Measurements from ENCODE around the gene GPR34.
A peak's percentile ranks its signal among the peaks of the same experiment; 100 is the strongest.
"Not testable (repeated sequence)": the region's sequence is repeated elsewhere in the genome, so short reads cannot be mapped to it uniquely, and the experiment has no call there.

GPR34 gene

GRCh38 chrX:41688835-41689234 lies at the start of gene GPR34:
Gene GPR34 (plus strand): TSS chrX:41688973. CDS start chrX:41695634, 6,661 bp downstream.
- Histone ChIP-seq H3K4me1 (ENCODE audit: control insufficient read depth in 2 of 2, insufficient read depth in 2 of 2, low read length in 2 of 2) (no peaks in the 10 kb centered on the region), H3K27ac (ENCODE audit: low read depth in 2 of 2, low read length in 2 of 2) (peak within 1 kb of the TSS; percentile 11 to 13), H3K36me3 (ENCODE audit: control insufficient read depth in 2 of 2, insufficient read depth in 2 of 2, low read length in 2 of 2) (no peaks in the 10 kb centered on the region), H3K9ac (ENCODE audit: low read depth in 1 of 2, low read length in 2 of 2) (no peak within 1 kb of the TSS), H3K9me3 (ENCODE audit: control insufficient read depth in 2 of 2, low read length in 2 of 2) (no peaks in the 10 kb centered on the region), H3K27me3 (ENCODE audit: control insufficient read depth in 2 of 2, insufficient read depth in 2 of 2, low read length in 2 of 2) (peaks cover 0 to 4% of the 10 kb centered on the region in 2 donors), H3K4me3 (ENCODE audit: low read length in 2 of 2) (peak within 1 kb of the TSS in 1 of 2 donors; percentile 38)

GRCh38 chrX:41646201-41646600 lies 42.6 kb upstream of the GPR34 start:
- H3K27ac ChIP-seq (ENCODE audit: low read depth in 2 of 2, low read length in 2 of 2); H3K4me3 ChIP-seq (ENCODE audit: low read length in 2 of 2); H3K36me3 ChIP-seq (ENCODE audit: control insufficient read depth in 2 of 2, insufficient read depth in 2 of 2, low read length in 2 of 2); H3K4me1 ChIP-seq (ENCODE audit: control insufficient read depth in 2 of 2, insufficient read depth in 2 of 2, low read length in 2 of 2); H3K9ac ChIP-seq (ENCODE audit: low read depth in 1 of 2, low read length in 2 of 2); H3K9me3 ChIP-seq (ENCODE audit: control insufficient read depth in 2 of 2, low read length in 2 of 2); H3K27me3 ChIP-seq (ENCODE audit: control insufficient read depth in 2 of 2, insufficient read depth in 2 of 2, low read length in 2 of 2): not testable (repeated sequence)

DNA sequence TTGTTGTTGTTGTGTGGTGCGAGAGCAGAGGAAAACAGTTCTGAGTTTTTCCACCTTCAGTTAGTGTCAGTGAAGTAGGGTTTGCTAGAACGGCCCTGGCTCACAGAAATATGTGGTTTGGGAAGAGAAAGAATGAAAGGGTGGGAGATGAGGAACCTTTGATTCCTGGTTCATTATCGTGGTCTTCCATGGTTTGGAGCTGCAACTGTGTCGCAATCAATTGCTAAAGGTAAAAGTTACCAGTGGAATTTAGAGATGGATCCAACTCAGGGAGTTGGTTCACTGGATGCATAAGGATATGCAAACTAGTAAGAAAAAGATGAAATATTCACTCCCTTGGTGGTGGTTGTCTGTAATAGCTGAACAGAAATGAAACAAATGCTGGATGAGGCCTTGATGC lies 35.6 kb upstream of the GPR34 start:
- no peak overlapping the region for H3K9ac ChIP-seq (ENCODE audit: low read depth in 1 of 2, low read length in 2 of 2)
- no peaks in the 10 kb centered on the region for H3K4me1 ChIP-seq (ENCODE audit: control insufficient read depth in 2 of 2, insufficient read depth in 2 of 2, low read length in 2 of 2)
- peaks cover 10 to 11% of the 10 kb centered on the region in 2 donors for H3K36me3 ChIP-seq (ENCODE audit: control insufficient read depth in 2 of 2, insufficient read depth in 2 of 2, low read length in 2 of 2)
- no peak overlapping the region for H3K27ac ChIP-seq (ENCODE audit: low read depth in 2 of 2, low read length in 2 of 2)
- H3K4me3 ChIP-seq (ENCODE audit: low read length in 2 of 2) = no peak overlapping the region
- no peaks in the 10 kb centered on the region for H3K9me3 ChIP-seq (ENCODE audit: control insufficient read depth in 2 of 2, low read length in 2 of 2)
- peaks cover 2 to 6% of the 10 kb centered on the region in 2 donors for H3K27me3 ChIP-seq (ENCODE audit: control insufficient read depth in 2 of 2, insufficient read depth in 2 of 2, low read length in 2 of 2)

DNA sequence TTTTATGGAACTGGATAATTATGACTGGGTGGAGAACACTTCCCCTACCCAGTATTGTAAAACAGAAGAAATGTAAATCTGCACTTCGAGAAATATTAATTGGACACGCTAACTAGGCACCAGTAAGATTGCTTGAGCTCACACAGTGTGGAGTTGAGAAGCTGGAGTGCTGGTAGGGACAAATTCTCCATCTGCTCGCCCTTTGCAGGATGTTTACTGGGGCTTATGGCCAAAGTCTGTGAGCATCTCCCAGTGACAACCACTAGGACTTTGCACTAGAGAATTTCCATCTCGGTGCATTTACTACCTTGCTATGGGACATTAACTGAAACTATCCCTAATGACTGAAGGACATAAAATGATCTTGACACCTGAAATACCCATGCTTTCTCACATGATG lies 33.7 kb upstream of the GPR34 start:
- H3K9me3 ChIP-seq (ENCODE audit: control insufficient read depth in 2 of 2, low read length in 2 of 2) = no peaks in the 10 kb centered on the region
- peaks cover 2 to 6% of the 10 kb centered on the region in 2 donors for H3K27me3 ChIP-seq (ENCODE audit: control insufficient read depth in 2 of 2, insufficient read depth in 2 of 2, low read length in 2 of 2)
- H3K9ac ChIP-seq (ENCODE audit: low read depth in 1 of 2, low read length in 2 of 2) = no peak overlapping the region
- H3K4me3 ChIP-seq (ENCODE audit: low read length in 2 of 2) = no peak overlapping the region
- peaks cover 14 to 19% of the 10 kb centered on the region in 2 donors for H3K36me3 ChIP-seq (ENCODE audit: control insufficient read depth in 2 of 2, insufficient read depth in 2 of 2, low read length in 2 of 2)
- no peak overlapping the region for H3K27ac ChIP-seq (ENCODE audit: low read depth in 2 of 2, low read length in 2 of 2)
- H3K4me1 ChIP-seq (ENCODE audit: control insufficient read depth in 2 of 2, insufficient read depth in 2 of 2, low read length in 2 of 2) = no peaks in the 10 kb centered on the region

DNA sequence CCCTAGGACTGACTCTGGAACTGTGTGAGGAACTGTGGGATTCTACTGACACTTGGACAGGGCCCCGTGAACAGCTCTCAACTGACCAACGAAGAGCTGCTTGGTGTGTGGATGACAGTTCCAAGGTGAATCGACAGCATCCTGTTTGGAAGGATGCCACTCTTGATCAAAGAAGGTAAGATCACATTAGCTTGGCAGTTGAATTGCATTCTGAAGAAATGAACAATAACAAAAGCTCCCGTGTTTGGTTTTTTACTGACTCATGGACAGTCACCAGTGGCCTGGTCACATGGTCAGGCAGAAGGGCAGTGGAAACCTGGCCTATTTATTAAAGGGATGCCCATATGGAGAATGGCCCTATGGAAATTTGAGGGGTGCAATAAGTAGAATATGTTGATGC lies 33.1 kb upstream of the GPR34 start:
- Histone ChIP-seq H3K27me3 (ENCODE audit: control insufficient read depth in 2 of 2, insufficient read depth in 2 of 2, low read length in 2 of 2) (peaks cover 2 to 6% of the 10 kb centered on the region in 2 donors), H3K4me1 (ENCODE audit: control insufficient read depth in 2 of 2, insufficient read depth in 2 of 2, low read length in 2 of 2) (no peaks in the 10 kb centered on the region), H3K4me3 (ENCODE audit: low read length in 2 of 2) (no peak overlapping the region), H3K36me3 (ENCODE audit: control insufficient read depth in 2 of 2, insufficient read depth in 2 of 2, low read length in 2 of 2) (peaks cover 16 to 19% of the 10 kb centered on the region in 2 donors), H3K9ac (ENCODE audit: low read depth in 1 of 2, low read length in 2 of 2) (no peak overlapping the region), H3K9me3 (ENCODE audit: control insufficient read depth in 2 of 2, low read length in 2 of 2) (no peaks in the 10 kb centered on the region), H3K27ac (ENCODE audit: low read depth in 2 of 2, low read length in 2 of 2) (no peak overlapping the region)

GRCh38 chrX:41661366-41662095 lies 27.2 kb upstream of the GPR34 start:
- Histone ChIP-seq H3K4me3 (ENCODE audit: low read length in 2 of 2) (no peak overlapping the region), H3K9me3 (ENCODE audit: control insufficient read depth in 2 of 2, low read length in 2 of 2) (no peaks in the 10 kb centered on the region), H3K27me3 (ENCODE audit: control insufficient read depth in 2 of 2, insufficient read depth in 2 of 2, low read length in 2 of 2) (peaks cover 0 to 2% of the 10 kb centered on the region in 2 donors), H3K9ac (ENCODE audit: low read depth in 1 of 2, low read length in 2 of 2) (no peak overlapping the region), H3K36me3 (ENCODE audit: control insufficient read depth in 2 of 2, insufficient read depth in 2 of 2, low read length in 2 of 2) (peaks cover 7 to 10% of the 10 kb centered on the region in 2 donors), H3K27ac (ENCODE audit: low read depth in 2 of 2, low read length in 2 of 2) (no peak overlapping the region), H3K4me1 (ENCODE audit: control insufficient read depth in 2 of 2, insufficient read depth in 2 of 2, low read length in 2 of 2) (no peaks in the 10 kb centered on the region)

- Histone ChIP-seq H3K27me3 (ENCODE audit: control insufficient read depth in 2 of 2, insufficient read depth in 2 of 2, low read length in 2 of 2) (peaks cover 0 to 5% of the 10 kb centered on the region in 2 donors), H3K9me3 (ENCODE audit: control insufficient read depth in 2 of 2, low read length in 2 of 2) (no peaks in the 10 kb centered on the region), H3K27ac (ENCODE audit: low read depth in 2 of 2, low read length in 2 of 2) (no peak overlapping the region), H3K9ac (ENCODE audit: low read depth in 1 of 2, low read length in 2 of 2) (no peak overlapping the region), H3K4me3 (ENCODE audit: low read length in 2 of 2) (no peak overlapping the region), H3K36me3 (ENCODE audit: control insufficient read depth in 2 of 2, insufficient read depth in 2 of 2, low read length in 2 of 2) (peaks cover 2 to 3% of the 10 kb centered on the region in 2 donors), H3K4me1 (ENCODE audit: control insufficient read depth in 2 of 2, insufficient read depth in 2 of 2, low read length in 2 of 2) (no peaks in the 10 kb centered on the region)
These were observed 24.3 kb upstream of the GPR34 start for GRCh38 chrX:41664375-41664901.

- Histone ChIP-seq H3K27me3 (ENCODE audit: control insufficient read depth in 2 of 2, insufficient read depth in 2 of 2, low read length in 2 of 2) (peaks cover 0 to 5% of the 10 kb centered on the region in 2 donors), H3K9ac (ENCODE audit: low read depth in 1 of 2, low read length in 2 of 2) (no peak overlapping the region), H3K4me3 (ENCODE audit: low read length in 2 of 2) (no peak overlapping the region), H3K27ac (ENCODE audit: low read depth in 2 of 2, low read length in 2 of 2) (no peak overlapping the region), H3K4me1 (ENCODE audit: control insufficient read depth in 2 of 2, insufficient read depth in 2 of 2, low read length in 2 of 2) (no peaks in the 10 kb centered on the region), H3K36me3 (ENCODE audit: control insufficient read depth in 2 of 2, insufficient read depth in 2 of 2, low read length in 2 of 2) (peaks cover 2 to 3% of the 10 kb centered on the region in 2 donors), H3K9me3 (ENCODE audit: control insufficient read depth in 2 of 2, low read length in 2 of 2) (no peaks in the 10 kb centered on the region)
These were observed 23.9 kb upstream of the GPR34 start for GRCh38 chrX:41664908-41665307.

DNA sequence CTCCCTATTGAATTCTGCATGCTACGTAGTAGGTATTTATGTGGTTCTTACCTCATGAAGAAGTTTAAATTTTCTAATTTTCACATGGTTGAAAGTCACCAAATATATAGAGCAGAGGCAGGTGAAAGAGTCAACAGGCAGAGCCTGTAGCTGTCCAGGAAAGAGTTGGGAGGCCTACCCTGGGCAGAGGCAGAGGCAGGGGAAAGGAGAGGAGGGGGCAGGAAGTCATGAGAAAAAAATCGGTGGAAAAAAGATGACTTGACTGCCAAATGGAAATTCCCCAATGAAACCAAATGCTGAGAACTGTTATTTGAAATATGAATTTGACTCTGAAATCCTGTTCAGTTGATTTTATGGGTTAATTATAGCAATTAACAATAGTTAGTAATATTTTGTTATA lies 23.1 kb upstream of the GPR34 start:
- H3K4me3 ChIP-seq (ENCODE audit: low read length in 2 of 2) = no peak overlapping the region
- peaks cover 0 to 2% of the 10 kb centered on the region in 2 donors for H3K36me3 ChIP-seq (ENCODE audit: control insufficient read depth in 2 of 2, insufficient read depth in 2 of 2, low read length in 2 of 2)
- H3K4me1 ChIP-seq (ENCODE audit: control insufficient read depth in 2 of 2, insufficient read depth in 2 of 2, low read length in 2 of 2) = no peaks in the 10 kb centered on the region
- no peaks in the 10 kb centered on the region for H3K9me3 ChIP-seq (ENCODE audit: control insufficient read depth in 2 of 2, low read length in 2 of 2)
- H3K27ac ChIP-seq (ENCODE audit: low read depth in 2 of 2, low read length in 2 of 2) = no peak overlapping the region
- no peak overlapping the region for H3K9ac ChIP-seq (ENCODE audit: low read depth in 1 of 2, low read length in 2 of 2)
- peaks cover 0 to 5% of the 10 kb centered on the region in 2 donors for H3K27me3 ChIP-seq (ENCODE audit: control insufficient read depth in 2 of 2, insufficient read depth in 2 of 2, low read length in 2 of 2)

GRCh38 chrX:41666251-41666650 lies 22.5 kb upstream of the GPR34 start:
- Histone ChIP-seq H3K9me3 (ENCODE audit: control insufficient read depth in 2 of 2, low read length in 2 of 2) (no peaks in the 10 kb centered on the region), H3K36me3 (ENCODE audit: control insufficient read depth in 2 of 2, insufficient read depth in 2 of 2, low read length in 2 of 2) (peaks cover 0 to 2% of the 10 kb centered on the region in 2 donors), H3K27me3 (ENCODE audit: control insufficient read depth in 2 of 2, insufficient read depth in 2 of 2, low read length in 2 of 2) (peaks cover 0 to 5% of the 10 kb centered on the region in 2 donors), H3K27ac (ENCODE audit: low read depth in 2 of 2, low read length in 2 of 2) (no peak overlapping the region), H3K9ac (ENCODE audit: low read depth in 1 of 2, low read length in 2 of 2) (no peak overlapping the region), H3K4me1 (ENCODE audit: control insufficient read depth in 2 of 2, insufficient read depth in 2 of 2, low read length in 2 of 2) (no peaks in the 10 kb centered on the region), H3K4me3 (ENCODE audit: low read length in 2 of 2) (no peak overlapping the region)

Data from mucosa of rectum (tissue), 2 donors.